Central memory CD4-positive, alpha-beta T cell (primary cell): ENCODE measurements around the gene PPIE.
"Not testable (repeated sequence)": the region's sequence is repeated elsewhere in the genome, so short reads cannot be mapped to it uniquely, and the experiment has no call there.

ENCODE experiments used
- DNase-seq: peaks from one replicate; pipeline ENCODE4 v3.0.0; 2022

PPIE gene

DNA sequence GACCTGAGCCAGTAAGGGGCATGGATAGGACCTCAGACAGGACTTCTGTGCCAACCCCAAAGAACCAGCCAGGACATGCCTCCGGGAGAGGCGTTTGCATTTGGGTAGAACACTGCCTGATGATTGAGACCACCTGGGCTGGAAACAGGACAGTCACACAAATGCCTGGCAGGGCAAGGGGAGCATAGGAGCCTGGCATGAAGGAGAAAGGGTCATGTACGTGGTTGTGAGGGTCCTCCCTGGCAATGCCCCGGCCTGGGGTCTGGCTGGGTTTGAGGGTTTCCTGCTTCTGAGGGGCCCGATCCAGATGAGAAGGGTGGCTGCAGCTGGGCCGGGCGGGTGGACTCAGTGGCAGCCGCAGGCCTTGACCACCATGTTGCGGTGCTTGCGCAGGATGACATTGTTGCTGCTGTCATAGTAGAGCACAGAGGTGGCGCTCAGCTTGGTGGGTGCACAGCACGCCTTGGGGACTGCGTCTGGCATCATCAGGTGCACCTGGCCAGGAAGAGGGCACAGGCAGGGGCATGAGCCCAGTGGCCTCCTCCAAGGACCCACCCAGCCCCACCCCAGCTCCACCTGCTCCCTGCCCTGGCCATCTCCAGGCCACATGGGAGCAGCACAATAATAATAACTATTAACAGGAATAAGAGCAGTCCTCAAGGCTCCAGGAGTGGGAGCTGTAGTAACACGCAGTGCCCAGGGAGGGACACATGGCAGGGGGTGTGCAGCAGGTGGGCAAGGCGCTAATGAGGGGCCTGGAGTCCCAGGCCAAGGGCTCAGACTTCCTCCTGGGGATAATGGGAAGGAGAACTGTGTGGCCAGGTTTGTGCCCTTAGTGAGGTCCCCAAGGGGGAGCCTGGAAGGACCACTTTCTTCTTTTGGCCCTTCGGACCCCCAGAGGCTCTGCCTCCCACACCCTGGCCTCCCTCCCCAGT, 21.7 kb downstream of the PPIE start:
- DNase-seq, result no peak

DNA sequence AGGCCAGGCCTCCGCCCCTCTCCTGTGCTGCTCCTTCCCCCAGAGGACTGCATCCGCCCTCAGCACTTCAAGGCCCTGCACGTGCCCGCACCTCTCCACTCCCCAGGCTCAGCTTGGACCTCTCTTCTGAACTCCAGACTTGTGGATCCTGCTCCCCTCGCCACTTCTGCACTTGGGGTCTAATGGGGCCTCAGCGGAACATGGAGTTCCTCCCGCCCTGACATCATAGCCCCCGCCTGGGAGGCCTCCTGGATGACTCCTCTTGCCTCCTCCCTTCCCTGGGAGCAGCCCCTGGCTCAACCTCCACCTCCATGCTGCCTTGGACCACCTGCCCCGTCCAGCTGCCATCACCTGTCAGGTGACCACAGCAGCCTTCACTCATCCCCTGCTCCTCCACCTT, 22.3 kb downstream of the PPIE start:
- no peak for DNase-seq

DNA sequence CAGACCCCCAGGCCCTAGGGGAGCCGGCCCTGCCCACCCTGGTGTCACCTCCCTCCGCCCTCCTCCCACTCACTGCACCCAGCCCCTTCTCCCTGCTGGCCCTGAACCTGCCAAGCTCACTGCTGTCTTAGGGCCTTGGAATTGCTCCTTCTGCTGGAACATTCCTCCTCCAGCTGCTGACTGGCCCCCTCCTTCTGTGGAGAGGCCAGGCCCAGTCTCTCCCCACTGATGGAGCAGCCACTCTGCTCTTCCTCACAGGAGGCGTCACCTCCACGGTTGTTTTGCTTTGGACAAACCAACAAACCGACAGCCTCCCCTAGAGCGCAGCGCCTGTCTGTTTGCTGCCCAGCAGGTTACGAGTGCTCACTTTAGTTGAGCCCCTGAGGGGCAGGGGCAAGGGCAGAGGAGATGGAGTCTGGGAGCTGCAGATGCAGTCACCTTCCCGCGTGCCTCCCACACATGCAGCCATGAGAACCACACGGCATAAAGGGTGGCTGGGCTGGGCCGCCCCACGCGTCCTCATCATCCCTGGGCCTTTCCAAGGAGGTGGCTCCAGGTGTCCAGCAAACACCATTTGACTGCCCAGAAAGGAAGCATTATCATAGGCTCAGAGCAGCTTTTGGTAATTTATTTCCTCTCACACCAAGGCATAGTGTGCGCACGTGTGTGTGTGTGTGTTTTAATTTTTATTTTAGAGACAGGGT, 23.0 kb downstream of the PPIE start:
- no peak for DNase-seq

DNA sequence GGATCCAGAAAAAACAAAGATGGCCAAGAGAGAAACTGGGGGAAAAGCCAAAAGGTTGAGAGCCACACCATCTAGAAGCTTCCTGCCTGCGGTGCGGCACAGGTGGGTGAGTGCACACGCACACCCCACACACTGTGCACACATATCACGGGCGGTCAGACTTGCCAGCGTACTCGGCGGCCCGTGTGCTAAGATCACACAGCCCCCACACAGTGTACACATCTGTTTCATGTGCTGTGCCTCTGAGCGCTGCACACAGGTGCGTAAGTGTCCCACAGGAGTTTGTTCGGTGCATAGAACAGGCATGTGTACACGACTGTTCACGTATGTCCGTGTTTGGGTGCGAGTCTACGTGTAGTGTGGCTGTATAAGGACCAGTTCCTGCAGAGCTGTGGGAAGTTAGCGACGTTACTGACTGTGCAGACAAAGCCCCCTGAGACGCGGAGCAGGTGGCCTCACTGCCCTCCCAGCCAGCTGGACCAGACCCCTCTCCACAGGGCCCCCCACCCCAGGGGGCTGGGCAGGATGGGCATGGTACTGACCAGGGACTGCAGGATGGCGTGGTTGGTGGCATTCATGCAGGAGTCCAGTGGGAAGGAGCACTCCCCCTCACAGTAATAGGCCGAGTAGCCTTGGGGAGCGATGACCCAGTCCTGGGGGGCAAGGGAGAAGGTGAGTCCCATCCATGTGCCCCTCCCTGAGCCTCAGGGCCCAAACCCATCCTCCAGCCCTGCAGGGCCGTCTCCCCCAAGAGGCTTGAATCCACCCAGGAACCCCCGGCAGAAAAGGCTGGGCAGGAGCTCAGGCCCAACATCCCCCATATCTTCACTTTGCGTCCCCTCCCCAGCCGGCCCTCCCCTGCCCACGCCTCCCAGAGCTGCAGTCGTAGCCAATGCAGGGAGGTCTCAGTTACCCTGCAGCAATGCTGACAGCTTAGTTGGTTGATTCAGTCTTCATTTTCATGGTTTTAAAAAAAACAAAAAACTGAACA, 24.2 kb downstream of the PPIE start:
- no peak for DNase-seq

DNA sequence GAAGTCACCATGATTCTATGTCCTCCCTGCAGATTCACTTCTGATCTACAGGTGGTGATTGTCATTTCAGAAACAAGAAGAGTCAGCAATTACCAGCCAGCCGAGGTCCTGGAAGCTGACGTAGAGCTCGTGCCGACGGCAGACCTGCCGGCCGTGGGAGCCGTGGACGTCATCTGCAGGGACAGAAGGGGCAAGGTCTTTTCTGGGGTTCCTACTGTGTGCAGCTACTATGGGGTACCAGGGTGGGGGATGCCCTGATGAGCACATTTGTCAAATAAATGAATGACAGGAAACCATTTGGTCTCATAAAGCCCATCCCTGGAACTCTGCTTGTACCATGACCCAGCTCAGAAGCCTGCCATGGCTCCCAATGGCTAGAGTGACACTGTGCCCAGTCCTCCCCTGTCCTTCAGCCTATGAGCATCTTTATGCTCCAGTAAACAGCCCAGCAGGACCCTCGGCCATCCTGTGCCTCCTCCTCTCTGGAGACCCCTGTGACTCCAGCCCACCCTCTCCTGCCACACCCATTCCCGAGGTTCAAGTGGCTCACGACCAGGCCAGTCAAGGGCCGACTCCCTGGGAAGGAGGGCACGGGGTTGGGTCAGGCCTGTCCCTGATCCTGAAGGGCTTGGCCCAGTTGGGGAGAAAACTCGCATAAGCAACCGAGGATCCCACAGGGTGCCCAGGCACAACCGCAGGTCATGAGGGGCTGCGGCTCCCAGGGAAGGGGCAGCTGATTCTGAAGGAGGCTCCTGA, 25.1 kb downstream of the PPIE start:
- DNase-seq, result not testable (repeated sequence)

DNA sequence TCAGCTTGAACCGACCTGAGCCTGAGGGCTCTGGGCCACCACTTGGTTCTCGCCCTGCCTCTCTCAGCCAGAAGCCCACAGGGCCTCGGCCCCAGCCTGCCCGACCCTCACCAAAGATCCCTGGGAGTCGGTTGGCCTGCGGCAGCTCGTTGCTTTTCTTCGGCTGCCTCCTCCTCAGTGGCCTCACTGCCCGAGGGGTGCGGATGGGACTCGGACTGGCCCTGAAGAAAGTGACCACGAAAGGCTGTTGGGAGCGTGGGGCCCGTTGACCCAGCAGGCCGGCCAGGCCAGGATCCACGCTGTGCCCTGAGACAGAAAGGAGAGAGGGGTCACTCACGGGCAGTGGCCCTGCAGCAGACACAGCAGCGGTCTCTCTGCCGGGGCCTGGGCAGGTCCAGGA, 25.8 kb downstream of the PPIE start:
- not testable (repeated sequence) for DNase-seq

DNA sequence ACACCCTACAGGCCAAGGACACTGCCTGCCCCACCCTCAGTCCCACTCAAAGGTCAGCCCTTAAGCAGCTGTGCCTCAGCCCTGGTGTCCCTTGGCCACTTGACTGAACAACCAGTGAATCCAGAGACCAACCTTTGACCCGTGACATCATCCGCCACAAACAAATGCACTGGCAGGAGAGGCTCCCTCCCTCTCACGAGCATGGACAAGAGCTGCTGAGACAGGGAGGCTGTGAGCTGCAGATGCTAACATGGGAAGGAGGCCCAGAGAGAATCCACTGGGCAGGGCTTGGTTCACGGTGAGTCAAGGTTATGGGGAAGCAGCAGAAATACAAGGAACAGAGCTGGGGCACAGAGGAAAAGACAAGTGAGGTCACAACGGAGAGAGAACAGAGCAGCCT, 27.8 kb downstream of the PPIE start:
- DNase-seq, result not testable (repeated sequence)

DNA sequence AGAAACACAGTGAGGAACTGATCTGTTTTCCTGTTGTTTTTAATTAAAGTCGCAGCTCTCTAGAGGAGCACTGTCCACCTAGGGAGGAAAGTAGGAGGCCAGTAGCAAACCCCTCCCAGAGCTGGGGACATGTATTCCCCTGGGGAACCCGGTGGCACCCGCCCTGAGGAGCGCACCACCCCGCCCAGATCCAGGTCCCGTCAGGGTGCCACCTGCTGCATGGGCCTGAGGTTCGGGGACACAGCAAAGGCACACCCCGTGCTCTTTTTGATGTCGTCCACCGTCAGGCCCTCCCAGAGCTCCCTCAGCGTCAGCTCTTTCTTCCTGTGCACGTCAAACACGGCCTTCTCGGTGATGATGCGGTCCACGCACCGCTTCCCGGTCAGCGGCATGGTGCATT, 30.8 kb downstream of the PPIE start:
- DNase-seq, result not testable (repeated sequence)

DNA sequence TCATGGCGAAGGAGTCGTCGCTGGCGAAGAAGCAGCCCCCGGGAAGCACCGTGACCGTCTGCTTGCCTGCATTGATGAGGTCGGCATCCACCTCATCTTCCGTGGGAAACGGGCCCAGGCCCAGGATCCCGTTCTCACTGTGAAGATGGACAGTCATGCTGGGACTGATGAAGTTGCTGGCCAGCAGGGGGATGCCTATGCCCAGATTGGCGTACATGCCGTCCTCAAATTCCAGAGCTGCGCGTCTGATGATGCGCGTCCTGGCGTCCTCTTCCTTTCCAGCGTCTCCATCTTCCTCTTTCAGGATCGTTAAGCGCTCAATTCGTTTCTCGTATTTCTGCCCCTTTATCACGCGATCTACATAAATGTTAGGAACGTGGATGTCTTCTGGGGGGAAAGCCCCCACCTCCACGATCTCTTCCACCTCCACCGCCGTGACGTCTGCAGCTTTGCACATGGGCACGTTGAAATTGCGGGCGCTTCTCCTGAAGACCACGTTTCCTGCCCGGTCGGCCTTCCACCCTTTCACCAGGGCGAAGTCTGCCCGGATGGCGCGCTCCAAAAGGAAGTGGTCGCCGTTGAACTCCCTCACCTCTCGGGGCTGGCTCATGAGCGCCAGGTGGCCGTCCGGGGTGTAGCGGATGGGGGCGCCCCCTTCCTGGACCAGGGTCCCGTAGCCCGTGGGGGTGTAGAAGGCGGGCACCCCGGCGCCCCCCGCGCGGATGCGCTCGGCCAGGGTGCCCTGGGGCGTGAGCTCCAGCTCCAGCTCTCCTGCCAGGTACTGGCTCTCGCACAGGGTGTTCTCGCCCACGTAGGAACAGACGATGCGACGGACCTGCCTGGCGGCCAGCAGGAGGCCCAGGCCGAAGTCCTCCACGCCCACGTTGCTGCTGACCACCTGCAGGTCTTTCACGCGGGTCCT, 31.7 kb downstream of the PPIE start:
- DNase-seq, result peak; percentile 16

DNA sequence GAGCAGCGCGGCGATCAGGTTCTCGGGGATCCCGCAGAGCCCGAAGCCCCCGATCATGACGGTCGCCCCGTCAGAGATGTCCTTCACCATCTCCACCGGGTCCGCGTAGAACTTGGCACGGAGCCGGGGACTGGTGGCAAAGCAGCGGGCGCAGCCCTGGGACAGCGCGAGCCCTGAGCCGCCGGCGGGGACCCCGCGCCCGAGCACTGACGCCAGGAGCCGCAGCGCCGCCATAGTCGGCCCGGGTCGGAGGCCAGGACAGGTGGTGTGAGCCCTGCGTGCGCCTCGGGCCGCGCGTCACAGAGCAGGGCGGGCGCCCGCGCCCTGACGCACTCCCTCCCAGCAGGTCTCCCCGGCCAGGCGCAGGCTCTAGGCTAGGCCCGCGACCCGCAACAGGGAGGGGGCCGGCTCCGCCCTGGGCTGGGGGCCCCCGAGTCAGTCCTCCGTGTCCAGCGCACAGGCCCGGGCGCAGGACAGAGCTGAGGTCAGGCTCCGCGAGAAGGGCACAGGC, 32.4 kb downstream of the PPIE start, which contains the start of gene OXCT2:
Gene OXCT2, minus strand, starts transcription at position 327 of the 511 bp plus-strand sequence. Its CDS starts 93 bp downstream, at position 234.
- not testable (repeated sequence) for DNase-seq

DNA sequence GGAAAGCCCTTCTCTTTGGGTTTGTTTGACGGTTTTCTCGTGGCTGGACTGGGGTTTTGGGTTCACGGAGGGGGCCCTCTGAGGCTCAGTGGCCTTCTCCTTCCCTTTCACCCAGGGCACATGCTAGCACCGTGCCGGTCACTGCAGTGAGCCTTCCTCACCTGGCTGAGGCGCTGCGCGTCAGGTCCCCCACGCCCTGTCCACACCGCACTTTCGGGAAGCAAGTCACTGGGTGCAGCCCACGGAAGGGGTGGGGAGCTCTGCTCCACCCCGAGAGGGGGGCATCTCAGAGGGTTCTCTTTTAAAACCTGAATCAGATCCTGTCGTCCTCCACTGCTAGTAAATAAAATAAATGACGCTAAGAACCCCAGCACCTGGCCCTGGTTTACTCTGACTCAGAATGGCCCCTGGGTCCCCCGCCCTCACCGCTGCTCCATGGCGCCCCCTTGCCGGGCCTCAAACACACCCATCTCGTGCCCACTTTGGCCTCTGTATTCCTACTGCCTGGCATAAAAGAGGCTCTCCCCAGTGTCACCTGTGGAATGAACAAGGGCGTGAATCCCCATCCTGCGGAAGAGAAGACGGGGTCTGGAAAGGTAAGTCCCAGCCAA, 34.8 kb downstream of the PPIE start:
- not testable (repeated sequence) for DNase-seq

DNA sequence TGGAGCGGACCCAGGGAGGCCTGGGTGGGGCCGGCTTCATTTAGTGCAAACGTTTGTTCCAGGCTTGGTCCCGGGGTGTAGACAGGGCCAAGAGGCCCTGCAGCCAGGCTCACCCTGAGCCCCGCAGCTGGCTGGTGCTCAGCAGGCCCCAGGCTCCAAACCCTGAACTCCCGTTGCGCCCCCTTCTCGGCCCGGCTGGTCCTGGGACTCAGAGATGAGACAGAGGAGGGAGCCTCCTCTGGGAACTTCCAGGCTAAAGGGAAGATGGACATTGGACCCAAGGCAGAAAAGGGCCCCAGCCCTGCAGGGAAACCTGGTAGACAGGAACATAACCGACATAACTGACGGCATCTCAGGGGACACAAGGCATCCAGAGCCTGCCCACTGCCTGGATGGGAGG, 36.5 kb downstream of the PPIE start:
- DNase-seq, result not testable (repeated sequence)

DNA sequence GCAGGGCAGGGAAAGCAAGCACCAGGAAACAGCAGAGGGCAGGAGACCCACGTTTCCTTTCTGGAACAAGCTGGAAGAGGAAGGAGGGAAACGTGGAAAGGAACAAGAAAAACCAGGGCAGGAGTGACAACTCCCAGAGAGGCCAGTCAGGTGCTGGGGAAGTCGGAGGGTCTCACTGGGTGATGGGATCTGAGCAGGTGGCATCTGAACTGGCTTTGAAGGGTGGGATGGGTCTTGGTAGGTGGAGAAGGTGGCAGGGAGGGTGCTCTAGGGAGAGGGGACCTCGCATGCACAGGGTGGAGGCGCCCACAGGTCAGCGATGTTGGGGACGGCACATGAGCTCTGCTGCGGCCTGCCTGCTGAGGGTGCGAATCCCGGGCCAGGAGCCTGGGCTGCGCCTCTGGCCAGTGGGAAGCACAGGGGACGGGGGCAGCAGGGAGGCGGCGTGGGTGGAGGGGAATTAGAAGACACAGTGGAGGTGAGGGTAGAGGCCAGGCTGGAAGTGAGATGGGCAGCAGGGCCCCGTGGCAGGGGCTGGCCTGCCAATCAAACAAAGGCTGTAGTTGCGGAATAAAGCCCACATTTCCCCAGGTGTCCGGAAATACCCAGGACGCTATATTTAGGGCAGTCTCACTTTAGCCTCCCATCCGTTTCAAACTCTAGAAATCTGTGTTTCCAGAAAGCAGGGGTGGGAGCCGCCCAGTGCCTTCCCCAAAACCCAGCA, 37.2 kb downstream of the PPIE start:
- not testable (repeated sequence) for DNase-seq

DNA sequence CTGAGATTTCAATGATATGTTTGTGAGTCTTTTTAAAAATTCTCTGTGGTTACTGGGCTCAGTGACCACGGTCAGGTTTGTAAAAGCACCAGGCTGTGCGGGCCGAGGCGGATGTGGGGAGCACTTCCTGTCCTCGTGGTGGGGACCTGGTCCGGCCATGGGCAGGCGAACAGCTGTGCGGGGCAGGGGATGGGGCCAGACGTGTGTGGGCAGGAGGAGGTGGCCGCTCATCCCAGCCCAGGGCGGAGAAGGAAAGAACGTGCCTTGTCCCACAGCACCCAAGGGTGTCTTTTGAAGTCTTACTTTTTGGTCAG, 37.7 kb downstream of the PPIE start:
- DNase-seq, result no peak

DNA sequence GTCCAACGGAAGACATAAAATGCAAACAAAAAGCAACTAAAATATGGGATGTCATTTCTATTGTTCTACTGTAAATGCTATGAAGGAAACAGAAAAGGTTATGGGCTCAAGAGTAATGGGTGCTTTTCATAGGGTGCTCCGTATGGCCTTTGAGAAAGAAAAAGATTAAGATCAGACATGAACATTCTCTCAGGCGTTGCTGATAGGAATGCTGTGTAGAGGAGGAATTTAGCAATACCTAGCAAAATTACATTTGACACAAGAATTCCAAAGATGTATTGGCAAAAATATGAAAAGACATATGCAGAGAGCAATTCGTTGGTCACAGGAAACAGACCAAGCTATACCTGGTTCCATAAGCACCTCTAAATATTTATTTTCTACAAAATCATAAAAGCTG, 38.2 kb downstream of the PPIE start:
- no peak for DNase-seq

DNA sequence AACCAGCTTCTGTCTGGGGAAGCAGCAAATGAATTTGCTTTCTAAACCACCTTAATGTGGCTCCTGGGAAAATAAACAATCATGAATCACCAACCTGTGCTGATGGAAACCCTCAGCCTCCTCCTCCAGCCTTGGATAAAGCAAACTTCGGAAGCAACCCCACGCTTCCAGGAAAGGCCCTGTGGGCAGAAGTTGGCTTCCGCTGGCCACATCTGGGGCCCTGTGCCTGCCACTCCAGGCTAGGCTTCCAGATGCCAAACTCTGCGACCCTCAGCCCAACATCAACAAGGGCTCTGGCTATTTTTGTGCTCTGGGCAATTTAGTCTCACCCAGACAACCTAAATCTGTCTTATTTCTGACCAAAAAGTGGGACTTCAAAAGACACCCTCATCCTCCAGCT, 38.6 kb downstream of the PPIE start:
- no peak for DNase-seq

DNA sequence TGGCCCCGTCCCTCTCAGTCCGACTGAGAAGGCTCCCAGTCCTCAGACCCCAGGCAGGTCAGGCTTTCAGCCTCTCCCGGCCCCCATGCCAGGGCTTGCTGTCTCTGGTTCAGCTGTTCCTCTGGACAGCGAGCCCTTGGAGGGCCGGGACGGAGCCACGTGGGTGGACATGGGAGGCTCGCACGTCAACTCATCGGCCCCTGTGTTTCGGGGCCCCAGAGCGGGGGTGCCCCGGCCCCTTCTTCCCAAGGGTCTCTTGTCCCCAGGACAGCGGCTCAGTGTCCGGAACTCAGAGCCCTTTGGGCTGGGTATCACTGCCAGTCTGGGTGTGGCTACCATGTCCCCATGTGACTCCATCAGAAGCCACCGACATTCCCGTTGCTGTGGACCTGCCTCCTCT, 39.2 kb downstream of the PPIE start:
- DNase-seq, result not testable (repeated sequence)

DNA sequence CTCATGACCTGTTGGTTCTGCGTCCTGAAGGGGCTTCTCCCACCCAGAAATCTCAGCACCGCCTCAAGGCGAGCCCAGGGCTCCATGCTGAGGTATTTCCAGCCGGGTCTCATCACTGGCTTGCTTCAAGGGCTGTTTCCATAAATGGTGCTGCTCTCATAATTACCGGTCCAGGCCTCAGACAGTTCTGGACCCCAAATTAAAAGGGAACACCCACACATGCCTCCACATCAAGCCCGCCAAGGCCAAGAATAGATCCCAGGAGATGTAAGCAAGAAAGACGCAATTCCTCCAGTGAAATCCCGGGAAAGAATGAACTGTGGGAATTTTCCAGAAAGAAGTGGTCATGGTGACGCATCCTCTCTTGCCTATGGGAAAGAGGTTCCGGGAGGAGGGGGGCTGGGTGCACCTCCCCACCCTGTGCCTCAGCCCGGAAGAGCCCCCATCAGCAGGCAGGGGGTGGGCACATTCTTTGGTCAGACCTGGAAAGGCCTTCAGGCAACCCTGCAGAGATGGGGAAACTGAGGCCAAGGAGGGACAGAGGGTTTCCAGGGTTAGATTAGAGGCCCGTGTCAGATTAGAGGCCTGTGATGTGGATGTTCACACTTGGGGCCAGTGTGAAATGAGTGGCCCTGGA, 39.9 kb downstream of the PPIE start:
- not testable (repeated sequence) for DNase-seq

DNA sequence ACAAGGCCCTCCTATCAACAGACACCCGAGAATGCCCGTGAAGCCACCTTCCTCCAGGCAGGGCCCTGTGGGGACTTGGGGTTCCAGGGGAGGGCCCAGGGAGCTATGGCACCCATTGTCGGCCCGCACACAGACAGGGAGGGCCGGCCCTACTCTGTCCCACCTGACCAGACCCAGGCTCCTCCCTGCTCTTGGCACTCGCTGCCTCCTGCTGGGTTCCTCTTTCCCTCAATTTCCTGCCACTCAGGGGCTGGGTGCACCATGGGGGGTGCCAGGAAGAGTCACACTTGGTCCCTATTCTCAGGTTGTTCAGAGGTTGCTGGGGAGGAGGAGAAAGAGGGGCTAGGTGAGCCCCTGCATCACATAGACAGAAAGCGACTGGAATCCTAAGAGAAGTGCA, 40.5 kb downstream of the PPIE start:
- DNase-seq, result no peak
